ENCODE results near the gene KIAA0319L. TPM values are rescaled to one million over a fixed set of nuclear protein-coding genes. Genes with fewer than 3 reads are reported as not detected.

Gene KIAA0319L
- total and polyA plus RNA-seq, 12 donors = 26.5 to 278 (median 76.8) TPM

- intact Hi-C loops (cut with DNase I) = no loop called here
- 61 to 79% (median 68%) methylated on average over 2 of the region's 2 CpGs for WGBS, 4 donors
- Histone ChIP-seq H3K27me3 (no peaks in the 10 kb centered on the region), H3K36me3 (replicated peaks in 1 of 2) (peaks cover 0 to 28% of the 10 kb centered on the region in 2 donors), H3K4me3 (no peak overlapping the region), H3K4me1 (replicated peaks in 1 of 2) (peaks cover 0 to 4% of the 10 kb centered on the region in 2 donors), H3K9me3 (replicated peaks in 1 of 3) (no peaks in the 10 kb centered on the region), H3K27ac (no peak overlapping the region)
- TF ChIP-seq CTCF (IDR thresholded peaks at IDR 0.05) (no peak), POLR2A (IDR thresholded peaks at IDR 0.05) (no peak)
- DNase-seq = no peak
These were observed 94.0 kb downstream of the KIAA0319L start for GRCh38 chr1:35463232-35463631.

GRCh38 chr1:35461966-35462651, 95.1 kb downstream of the KIAA0319L start:
- Histone ChIP-seq H3K27ac (no peak overlapping the region), H3K36me3 (replicated peaks in 1 of 2) (peaks cover 0 to 28% of the 10 kb centered on the region in 2 donors), H3K4me3 (no peak overlapping the region), H3K27me3 (no peaks in the 10 kb centered on the region), H3K4me1 (replicated peaks in 1 of 2) (peaks cover 0 to 4% of the 10 kb centered on the region in 2 donors), H3K9me3 (replicated peaks in 1 of 3) (no peaks in the 10 kb centered on the region)
- intact Hi-C loops (cut with DNase I) = no loop called here
- DNase-seq = no peak
- no peak for TF ChIP-seq CTCF (IDR thresholded peaks at IDR 0.05)
- no peak for TF ChIP-seq POLR2A (IDR thresholded peaks at IDR 0.05)
- WGBS, 4 donors = 90 to 98% (median 95%) methylated on average over 5 of the region's 5 CpGs

DNA sequence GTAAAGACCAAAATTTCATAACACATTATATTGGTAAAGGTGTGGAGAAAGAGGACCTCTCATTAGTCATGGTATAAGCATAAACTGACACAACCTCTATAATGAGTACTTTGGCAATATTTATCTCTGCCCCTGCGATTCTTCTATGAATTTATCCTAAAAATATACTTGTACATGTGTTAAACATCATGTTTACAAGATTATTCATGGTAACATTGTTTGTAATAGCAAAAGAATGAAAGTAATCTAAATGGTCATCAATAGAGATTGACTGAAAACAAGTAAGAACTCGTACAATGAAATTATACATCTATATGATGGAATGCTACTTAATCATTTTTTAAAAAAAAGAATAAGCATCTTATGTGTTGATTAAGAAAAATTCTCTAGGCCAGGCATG, 96.4 kb downstream of the KIAA0319L start:
- intact Hi-C loops (cut with DNase I) = no loop called here
- no peak for DNase-seq
- TF ChIP-seq CTCF (IDR thresholded peaks at IDR 0.05) (no peak), POLR2A (IDR thresholded peaks at IDR 0.05) (no peak)
- Histone ChIP-seq H3K4me3 (no peak overlapping the region), H3K4me1 (replicated peaks in 1 of 2) (peaks cover 0 to 4% of the 10 kb centered on the region in 2 donors), H3K9me3 (replicated peaks in 1 of 3) (no peaks in the 10 kb centered on the region), H3K36me3 (replicated peaks in 1 of 2) (peaks cover 0 to 24% of the 10 kb centered on the region in 2 donors), H3K27ac (no peak overlapping the region), H3K27me3 (no peaks in the 10 kb centered on the region)
- WGBS, 4 donors = 93 to 100% (median 96%) methylated on average over 2 of the region's 2 CpGs

DNA sequence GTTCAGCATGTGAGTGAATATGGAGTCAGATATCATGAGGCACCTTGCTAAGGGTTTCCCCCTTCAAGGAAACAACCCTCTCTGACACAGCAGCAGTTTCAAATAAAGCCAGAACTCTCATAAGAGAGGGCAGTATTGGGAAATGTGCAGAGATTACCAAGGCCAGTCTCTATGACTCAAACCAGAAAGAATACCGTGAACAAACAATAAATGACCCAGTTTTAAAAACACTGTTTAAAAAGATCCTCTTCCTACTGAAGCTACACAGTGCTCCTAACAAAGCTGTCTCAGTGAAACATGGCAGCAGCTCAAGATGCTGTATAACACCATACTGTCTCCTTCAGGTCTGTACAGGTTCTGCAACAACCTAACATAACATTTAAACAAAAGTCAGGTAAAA, 102.6 kb downstream of the KIAA0319L start:
- peak in 2 of 6 experiments; percentile 15 to 16 for TF ChIP-seq CTCF (IDR thresholded peaks at IDR 0.05)
- TF ChIP-seq POLR2A (IDR thresholded peaks at IDR 0.05) = peak in 1 of 2 donors; percentile 74
- H3K9me3 ChIP-seq (replicated peaks in 1 of 3) = no peaks in the 10 kb centered on the region
- H3K27me3 ChIP-seq = no peaks in the 10 kb centered on the region
- peaks cover 0 to 9% of the 10 kb centered on the region in 2 donors for H3K36me3 ChIP-seq (replicated peaks in 1 of 2)
- 15 to 28% (median 25%) methylated on average over 1 of the region's 1 CpG for WGBS, 4 donors
- peak in 5 of 7 donors; percentile 46 to 78 (median 72) for DNase-seq
- peaks cover 43 to 56% of the 10 kb centered on the region in 2 donors for H3K4me1 ChIP-seq (replicated peaks in 1 of 2)
- peak overlapping the region; percentile 72 to 95 (median 87) for H3K27ac ChIP-seq
- no peak overlapping the region for H3K4me3 ChIP-seq
- intact Hi-C loops (cut with DNase I) = loop anchor here (5.0 kb wide), 3 partner anchors 103 to 273 kb away; partner anchors contain the start of genes KIAA0319L (in 1 of the 2) and NCDN (in 1 of the 2)
